Measurements from ENCODE around the gene LRCH4.

DNA sequence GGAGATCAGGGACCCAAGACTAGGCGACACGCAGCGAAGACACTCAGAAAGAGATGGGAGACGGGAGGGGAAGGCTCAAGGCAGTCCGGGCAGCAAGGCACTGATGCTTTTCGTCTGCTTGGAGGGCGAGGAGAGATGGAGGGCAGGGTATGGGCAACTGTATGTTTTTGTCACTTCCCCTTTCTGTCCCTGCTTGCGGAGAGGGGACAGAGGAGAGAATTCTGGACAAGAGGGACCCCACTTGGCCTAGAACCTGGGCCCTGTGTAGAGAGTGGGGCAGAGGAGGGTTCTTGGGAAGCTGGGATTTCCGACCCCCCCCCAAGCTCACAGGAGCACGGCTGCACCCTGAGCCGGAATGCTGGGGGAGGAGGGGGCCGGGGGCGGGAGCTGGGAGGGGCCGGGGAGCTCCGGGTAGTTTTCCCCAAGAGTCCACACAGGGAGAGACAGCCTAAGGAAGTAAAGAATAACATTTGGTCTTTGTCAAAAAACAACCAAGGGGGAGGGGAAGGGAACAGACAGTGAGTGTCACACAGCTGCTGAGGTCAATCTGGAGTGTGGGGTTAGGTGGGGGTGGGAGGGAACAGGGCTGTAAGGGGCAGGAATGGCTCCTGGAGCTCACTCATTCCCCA is 1.8 kb downstream of the LRCH4 start:
- no peak for TF ChIP-seq EP300 (IDR thresholded peaks at IDR 0.05; ENCODE audit: borderline replicate concordance in 1 of 2, low read depth in 2 of 2, low read length in 2 of 2)
- TF ChIP-seq, protein P1, sequence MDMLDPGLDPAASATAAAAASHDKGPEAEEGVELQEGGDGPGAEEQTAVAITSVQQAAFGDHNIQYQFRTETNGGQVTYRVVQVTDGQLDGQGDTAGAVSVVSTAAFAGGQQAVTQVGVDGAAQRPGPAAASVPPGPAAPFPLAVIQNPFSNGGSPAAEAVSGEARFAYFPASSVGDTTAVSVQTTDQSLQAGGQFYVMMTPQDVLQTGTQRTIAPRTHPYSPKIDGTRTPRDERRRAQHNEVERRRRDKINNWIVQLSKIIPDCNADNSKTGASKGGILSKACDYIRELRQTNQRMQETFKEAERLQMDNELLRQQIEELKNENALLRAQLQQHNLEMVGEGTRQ (IDR thresholded peaks at IDR 0.05; ENCODE audit: low read length) = no peak
- TF ChIP-seq RNF2 (IDR thresholded peaks at IDR 0.05; ENCODE audit: borderline replicate concordance, low read depth, low read length, missing control alignments, poor library complexity, severe bottlenecking) = no peak

Data from H1 (cell line).